ENCODE results near the gene SNED1.

- TF ChIP-seq POLR2A (IDR thresholded peaks at IDR 0.05) (no peak), CTCF (IDR thresholded peaks at IDR 0.05) (no peak)
Observed at GRCh38 chr2:241014224-241014623, 15.8 kb downstream of the SNED1 start.

Data from breast epithelium (tissue), 3 donors.